ENCODE measurements around the gene PAQR5. TPM values are rescaled to one million over a fixed set of nuclear protein-coding genes. Genes with fewer than 3 reads are reported as not detected.

PAQR5 gene
- total RNA-seq, 1 experiment from 2014 or later, result 9.4 TPM

- no peak for TF ChIP-seq PRDM15 (CRISPR knock-in tag; IDR thresholded peaks at IDR 0.05)
- no peak for TF ChIP-seq NR2C2 (CRISPR knock-in tag; IDR thresholded peaks at IDR 0.05)
- no peak for TF ChIP-seq SOX15 (CRISPR knock-in tag; IDR thresholded peaks at IDR 0.05)
- TF ChIP-seq ZSCAN18 (CRISPR knock-in tag; IDR thresholded peaks at IDR 0.05), result no peak
- TF ChIP-seq TP53 (CRISPR knock-in tag; IDR thresholded peaks at IDR 0.05), result no peak
- TF ChIP-seq, protein P1, sequence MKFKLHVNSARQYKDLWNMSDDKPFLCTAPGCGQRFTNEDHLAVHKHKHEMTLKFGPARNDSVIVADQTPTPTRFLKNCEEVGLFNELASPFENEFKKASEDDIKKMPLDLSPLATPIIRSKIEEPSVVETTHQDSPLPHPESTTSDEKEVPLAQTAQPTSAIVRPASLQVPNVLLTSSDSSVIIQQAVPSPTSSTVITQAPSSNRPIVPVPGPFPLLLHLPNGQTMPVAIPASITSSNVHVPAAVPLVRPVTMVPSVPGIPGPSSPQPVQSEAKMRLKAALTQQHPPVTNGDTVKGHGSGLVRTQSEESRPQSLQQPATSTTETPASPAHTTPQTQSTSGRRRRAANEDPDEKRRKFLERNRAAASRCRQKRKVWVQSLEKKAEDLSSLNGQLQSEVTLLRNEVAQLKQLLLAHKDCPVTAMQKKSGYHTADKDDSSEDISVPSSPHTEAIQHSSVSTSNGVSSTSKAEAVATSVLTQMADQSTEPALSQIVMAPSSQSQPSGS (CRISPR knock-in tag; IDR thresholded peaks at IDR 0.05; ENCODE audit: borderline replicate concordance, low read depth), result no peak
- TF ChIP-seq, protein P2, sequence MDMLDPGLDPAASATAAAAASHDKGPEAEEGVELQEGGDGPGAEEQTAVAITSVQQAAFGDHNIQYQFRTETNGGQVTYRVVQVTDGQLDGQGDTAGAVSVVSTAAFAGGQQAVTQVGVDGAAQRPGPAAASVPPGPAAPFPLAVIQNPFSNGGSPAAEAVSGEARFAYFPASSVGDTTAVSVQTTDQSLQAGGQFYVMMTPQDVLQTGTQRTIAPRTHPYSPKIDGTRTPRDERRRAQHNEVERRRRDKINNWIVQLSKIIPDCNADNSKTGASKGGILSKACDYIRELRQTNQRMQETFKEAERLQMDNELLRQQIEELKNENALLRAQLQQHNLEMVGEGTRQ (CRISPR knock-in tag; IDR thresholded peaks at IDR 0.05), result no peak
- no peak for TF ChIP-seq ERG (CRISPR knock-in tag; IDR thresholded peaks at IDR 0.05)
These were observed 106.4 kb downstream of the PAQR5 start (continued) for GRCh38 chr15:69405110-69405509.

DNA sequence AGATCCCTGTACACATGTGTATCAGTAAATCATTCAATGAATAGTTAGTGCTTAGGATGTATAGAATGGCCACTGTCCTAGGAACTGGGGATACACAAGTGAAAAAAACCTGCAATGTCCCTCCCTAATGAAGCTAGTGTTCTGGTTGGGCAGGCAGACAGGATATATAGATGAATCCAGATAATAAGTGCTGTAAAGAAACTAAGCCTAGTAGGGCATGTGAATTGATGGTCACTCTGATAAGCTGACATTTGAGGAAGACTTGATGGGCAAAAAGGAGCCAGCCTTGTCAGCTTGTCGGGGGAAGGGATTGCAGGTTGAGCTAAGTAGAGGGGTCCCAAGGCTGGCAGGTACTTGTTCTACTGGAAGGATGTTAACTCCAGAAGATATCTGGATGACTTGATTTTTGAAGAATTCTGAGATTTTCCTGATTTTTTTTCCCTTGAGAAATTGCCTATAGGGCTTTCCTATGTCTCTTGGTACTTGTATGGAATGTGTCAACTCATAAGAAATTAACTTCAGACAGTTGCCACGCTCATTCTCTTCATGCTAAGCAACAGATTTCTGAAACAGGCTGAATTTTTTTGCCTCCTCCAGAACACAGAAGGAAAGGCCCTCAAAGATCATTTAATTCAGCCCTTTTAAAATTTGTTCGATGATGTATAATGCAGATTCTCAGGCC, 109.1 kb downstream of the PAQR5 start:
- CTCF ChIA-PET, result interaction anchor here (0.6 to 3.1 kb wide), 3 partner anchors 13 to 76 kb away, joined by 3 to 10 read pairs (median 4); no protein-coding TSS in a partner anchor
- Mint-ChIP-seq H3K4me3 (no peak overlapping the region), H3K36me3 (no peaks in the 10 kb centered on the region)
- TF ChIP-seq MYBL2 (CRISPR knock-in tag; IDR thresholded peaks at IDR 0.05), result no peak
- TF ChIP-seq ZNF532 (CRISPR knock-in tag; IDR thresholded peaks at IDR 0.05; ENCODE audit: borderline replicate concordance), result no peak
- no peak for TF ChIP-seq FOXP1 (CRISPR knock-in tag; IDR thresholded peaks at IDR 0.05; ENCODE audit: borderline replicate concordance)
- TF ChIP-seq ZNF121 (CRISPR knock-in tag; IDR thresholded peaks at IDR 0.05), result no peak
- TF ChIP-seq, protein P3, sequence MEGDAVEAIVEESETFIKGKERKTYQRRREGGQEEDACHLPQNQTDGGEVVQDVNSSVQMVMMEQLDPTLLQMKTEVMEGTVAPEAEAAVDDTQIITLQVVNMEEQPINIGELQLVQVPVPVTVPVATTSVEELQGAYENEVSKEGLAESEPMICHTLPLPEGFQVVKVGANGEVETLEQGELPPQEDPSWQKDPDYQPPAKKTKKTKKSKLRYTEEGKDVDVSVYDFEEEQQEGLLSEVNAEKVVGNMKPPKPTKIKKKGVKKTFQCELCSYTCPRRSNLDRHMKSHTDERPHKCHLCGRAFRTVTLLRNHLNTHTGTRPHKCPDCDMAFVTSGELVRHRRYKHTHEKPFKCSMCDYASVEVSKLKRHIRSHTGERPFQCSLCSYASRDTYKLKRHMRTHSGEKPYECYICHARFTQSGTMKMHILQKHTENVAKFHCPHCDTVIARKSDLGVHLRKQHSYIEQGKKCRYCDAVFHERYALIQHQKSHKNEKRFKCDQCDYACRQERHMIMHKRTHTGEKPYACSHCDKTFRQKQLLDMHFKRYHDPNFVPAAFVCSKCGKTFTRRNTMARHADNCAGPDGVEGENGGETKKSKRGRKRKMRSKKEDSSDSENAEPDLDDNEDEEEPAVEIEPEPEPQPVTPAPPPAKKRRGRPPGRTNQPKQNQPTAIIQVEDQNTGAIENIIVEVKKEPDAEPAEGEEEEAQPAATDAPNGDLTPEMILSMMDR (IDR thresholded peaks at IDR 0.05), result no peak
- no peak for TF ChIP-seq ZNF263 (CRISPR knock-in tag; IDR thresholded peaks at IDR 0.05; ENCODE audit: low read depth)
- no peak for TF ChIP-seq FOXP4 (CRISPR knock-in tag; IDR thresholded peaks at IDR 0.05)
- TF ChIP-seq, protein P4, sequence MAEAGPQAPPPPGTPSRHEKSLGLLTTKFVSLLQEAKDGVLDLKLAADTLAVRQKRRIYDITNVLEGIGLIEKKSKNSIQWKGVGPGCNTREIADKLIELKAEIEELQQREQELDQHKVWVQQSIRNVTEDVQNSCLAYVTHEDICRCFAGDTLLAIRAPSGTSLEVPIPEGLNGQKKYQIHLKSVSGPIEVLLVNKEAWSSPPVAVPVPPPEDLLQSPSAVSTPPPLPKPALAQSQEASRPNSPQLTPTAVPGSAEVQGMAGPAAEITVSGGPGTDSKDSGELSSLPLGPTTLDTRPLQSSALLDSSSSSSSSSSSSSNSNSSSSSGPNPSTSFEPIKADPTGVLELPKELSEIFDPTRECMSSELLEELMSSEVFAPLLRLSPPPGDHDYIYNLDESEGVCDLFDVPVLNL (CRISPR knock-in tag; IDR thresholded peaks at IDR 0.05; ENCODE audit: borderline replicate concordance, low read depth), result no peak

More for the DNA sequence above, 109.1 kb downstream of the PAQR5 start:
- ATAC-seq (no peak), DNase-seq (ENCODE audit: low spot score) (no peak)
- H3K27me3 Mint-ChIP-seq (ENCODE audit: low read depth), result no peaks in the 10 kb centered on the region; the same call in 1 of the 2 replicates
- no peaks in the 10 kb centered on the region for H3K4me1 Mint-ChIP-seq
- H3K27ac Mint-ChIP-seq, result no peak overlapping the region
- no peaks in the 10 kb centered on the region for H3K9me3 Mint-ChIP-seq
- POLR2A ChIA-PET, result interaction anchor here (0.9 kb wide), 1 partner anchor 373 kb away, joined by 3 read pairs; no protein-coding TSS in a partner anchor

Measured in WTC11 (cell line).